Activated naive CD4-positive, alpha-beta T cell (primary cell): ENCODE data around the gene HDHD2.

Experiments
- DNase-seq, 4 experiments: peaks; one replicate each; lab custom pipeline; 2025; lab: John Stamatoyannopoulos, UW

Gene HDHD2

DNA sequence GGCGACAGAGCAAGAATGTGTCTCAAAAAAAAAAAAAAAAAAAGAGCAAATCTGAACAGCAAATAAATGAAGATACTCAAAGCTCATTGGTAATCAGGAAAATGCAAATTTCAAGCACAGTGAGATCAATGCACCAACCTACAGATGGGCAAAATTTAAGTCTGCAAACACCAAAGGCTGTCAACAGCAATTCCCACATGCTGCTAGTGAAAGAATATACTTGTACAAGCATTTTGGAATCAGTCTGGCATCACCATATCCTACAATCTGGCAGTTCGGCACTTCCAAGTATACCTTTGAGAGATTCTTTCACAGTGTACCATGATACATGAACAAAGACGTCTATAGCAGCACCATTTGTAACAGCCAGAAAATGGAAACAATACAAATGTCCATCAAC, 4.1 kb downstream of the HDHD2 start:
- no peak for DNase-seq

DNA sequence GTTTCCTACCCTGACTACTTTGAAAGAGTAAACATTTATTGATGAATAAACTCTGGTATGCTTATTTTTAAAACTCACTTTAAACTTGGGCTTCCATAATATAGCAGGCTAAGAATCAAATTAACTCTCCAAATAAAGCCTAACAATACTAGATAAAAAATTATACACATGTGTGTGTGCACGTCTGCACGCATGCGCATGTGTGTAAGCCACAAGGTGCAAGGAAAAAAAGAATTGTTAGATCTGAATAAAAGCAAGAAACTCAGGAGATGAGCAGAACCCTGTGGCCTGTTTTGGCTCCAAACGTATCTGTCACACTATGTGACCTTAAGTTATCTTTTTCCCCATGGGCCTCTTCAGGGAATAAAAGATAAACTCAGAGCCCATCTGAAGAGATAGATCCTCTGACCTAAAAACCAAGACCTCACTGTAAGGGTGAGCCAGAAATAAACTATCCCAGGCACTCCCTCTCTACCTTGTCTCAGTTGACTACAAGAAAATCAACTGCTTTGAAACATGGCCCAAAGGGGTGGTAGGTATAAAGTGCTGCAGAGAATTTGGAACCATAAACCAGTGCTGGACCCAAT, 6.3 kb downstream of the HDHD2 start:
- no peak for DNase-seq

DNA sequence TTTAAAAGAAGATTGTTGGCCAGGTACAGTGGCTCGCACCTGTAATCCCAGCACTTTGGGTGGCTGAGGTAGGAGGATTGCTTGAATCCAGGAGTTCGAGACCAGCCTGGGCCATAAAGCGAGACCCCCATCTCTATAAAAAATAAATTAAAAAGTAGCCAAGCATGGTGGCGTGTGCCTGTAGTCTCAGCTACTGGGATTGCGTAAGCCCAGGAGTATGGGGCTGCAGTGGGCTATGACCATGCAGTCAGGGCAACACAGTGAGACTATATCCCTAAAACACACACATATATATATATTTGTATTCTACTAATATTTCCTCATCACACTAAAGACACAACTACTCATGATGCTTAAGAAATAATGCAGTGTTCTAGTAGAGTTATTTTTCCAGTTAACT, 7.1 kb downstream of the HDHD2 start:
- DNase-seq, result no peak

DNA sequence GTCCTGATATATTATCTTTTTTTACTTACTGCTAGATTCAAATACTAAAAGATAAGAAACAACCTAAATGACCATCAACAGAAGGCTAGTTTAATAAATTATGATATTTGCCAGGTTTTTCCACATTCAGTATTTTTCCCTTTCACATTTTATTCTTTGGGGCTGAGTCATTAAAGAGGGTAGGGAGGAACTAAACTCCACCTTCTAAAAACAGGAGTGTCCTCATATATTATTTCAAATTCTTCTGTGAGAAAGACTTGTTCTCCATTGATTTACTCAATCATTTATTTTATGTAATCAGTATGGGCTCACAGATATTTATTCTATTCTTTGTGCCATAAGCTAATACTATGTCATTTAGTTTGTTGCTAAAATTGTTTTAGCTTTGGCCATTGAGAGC, 9.0 kb downstream of the HDHD2 start:
- DNase-seq, result no peak

DNA sequence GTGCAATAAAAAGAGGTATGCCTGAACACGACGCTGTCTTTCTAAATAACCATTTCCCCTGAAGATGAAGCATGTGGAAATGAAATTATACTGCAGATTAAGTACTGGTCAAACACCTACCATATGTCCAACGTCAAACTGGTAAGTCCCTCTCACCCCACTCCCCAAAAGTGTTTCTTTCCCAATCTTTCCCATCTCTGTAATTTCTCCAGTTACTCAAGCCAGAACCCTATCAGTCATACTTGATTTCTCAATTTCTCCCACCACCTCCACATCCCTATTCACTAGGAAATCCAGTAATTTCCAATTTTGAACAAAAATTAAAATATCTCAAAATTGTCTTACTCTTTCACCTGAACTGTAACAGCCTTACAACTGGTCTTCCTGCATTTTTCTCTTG, 29.2 kb downstream of the HDHD2 start:
- no peak for DNase-seq

DNA sequence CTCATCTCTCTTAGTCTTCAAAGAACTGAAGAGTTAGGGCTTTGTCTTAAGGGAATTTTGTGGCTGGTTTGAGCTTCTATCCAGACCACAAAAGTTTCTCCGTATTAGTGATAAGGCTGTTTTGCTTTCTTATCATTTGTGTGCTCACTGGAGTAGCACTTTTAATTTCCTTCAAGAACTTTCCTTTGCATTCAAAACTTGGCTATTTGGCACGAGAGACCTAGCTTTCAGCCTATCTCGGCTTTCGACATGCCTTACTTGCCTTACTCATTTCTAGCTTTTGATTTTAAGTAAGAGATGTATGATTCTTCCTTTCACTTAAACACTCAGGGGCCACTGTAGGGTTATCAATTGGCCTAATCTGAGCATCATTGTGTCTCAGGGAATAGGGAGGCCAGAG, 29.9 kb downstream of the HDHD2 start:
- no peak for DNase-seq

DNA sequence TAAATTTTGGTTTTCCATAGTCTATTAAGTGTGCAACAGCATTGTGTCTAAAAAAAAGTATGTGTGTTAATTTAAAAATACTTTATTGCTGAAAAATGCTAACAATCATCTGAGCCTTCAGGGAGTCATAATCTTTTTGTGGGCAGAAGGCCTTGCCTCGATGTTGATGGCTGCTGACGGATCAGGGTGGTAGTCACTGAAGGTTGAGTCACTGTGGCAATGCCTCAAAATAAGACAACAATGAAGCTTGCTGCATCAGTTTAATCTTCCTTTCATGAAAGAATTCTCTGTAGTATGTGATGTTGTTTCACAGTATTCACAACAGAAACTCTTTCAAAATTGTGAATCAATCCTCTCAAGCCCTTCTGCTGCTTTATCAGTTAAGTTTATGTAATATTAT, 31.3 kb downstream of the HDHD2 start:
- DNase-seq, result no peak

DNA sequence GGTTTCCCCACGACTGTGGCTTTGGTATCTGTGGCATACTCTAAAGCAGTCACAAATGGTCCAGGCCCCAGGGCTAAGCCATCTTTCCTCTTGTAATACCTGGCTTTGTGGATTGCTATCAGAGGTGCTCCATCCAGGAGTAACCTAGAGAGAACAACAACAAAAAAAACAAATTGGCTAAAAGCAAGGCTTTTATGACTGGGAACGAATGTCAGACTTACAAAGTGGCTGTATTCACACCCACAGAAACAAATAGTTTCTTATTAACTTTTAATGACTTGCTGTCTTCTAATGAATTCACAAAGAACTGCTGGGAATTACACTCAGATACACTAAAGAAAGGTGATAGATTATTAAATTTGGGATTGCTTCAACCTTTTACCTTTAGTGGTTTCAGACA, 35.1 kb downstream of the HDHD2 start:
- DNase-seq, result no peak

DNA sequence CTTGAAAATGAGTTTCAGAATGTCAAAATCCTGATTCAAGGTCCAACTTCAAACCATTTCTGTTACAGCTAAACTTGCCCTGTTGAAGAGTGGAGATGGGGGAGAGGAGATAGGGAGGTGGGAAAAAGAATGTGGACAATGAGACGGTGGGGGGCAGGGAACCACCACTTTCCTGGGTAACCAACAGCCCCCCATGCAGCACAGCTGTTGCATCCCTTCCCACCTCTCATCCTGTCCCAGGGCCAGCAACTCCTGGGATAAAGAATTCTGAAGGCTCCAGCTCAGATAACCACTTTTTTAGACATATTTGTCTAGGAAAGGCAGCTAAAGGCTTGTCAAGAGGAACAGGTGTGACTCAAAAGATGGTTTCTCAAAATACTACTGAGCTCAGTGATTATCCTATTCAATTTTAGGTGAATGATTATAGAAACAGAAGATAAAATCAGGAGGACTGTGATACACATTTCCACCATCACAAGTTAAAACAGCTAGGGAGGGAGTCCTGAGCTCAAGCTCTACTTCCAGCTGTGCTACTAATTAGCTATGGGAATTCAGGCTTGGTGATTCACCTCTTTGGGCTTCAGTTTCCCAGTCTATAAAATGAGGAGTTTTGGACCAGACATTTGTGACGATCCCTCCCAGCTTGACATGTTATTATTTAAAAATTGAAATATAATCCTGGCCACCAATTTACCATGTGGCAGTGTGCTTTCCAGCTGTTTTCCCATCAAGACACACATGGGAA, 36.3 kb downstream of the HDHD2 start:
- no peak for DNase-seq

DNA sequence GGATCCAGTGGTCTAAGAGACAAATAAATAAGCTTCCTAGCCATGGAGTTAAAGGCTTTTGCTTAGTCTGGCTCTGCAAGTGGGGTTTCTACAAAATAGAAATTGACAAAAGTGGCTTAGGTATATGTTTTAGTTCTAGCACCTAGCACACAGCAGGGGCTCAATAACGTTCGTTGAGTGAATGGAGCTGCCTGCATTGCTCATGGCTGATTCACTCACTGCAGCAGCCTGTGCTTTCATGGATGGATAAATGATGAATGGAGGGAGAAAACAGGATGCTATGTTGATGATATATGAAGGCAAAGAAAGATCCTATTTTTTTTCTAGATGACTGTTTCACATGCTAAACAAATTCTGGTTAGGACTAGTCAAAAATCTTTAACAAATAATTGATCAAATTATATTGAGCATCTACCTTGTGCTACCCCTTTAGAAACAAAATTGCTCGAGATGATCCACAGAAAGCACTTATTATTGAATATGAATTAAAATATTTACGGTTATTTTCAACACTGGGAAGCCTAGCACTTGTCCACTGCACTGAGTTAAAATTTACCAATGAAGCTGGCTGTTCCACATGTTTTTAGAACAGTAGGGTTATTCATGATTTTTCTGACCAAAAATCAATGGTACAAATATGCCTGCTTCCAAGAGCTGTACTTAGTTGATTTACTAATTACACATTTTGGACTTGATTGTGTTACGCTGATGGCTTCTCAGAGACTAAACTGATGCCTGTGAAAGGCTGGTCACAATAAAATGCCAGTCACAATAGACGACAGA, 39.6 kb downstream of the HDHD2 start:
- no peak for DNase-seq

DNA sequence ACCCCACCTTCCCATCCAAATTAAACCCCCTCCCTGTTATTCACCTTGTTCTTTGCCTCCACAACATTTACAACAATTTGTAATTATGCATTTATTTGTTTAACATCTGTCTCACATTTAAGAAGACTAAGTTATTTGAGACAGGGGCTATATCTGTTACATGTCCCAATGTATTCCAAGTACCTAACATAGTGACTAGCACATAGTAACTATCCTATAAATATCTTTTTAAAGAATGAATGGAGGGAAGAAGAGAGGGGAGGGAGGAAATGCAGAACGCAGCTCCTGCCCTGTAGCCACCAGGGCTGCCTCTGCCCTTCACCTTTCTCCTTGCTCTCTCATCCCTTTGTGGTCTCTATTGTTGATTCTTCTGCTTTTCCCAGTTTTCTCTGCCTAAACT, 40.6 kb downstream of the HDHD2 start:
- DNase-seq, result no peak

DNA sequence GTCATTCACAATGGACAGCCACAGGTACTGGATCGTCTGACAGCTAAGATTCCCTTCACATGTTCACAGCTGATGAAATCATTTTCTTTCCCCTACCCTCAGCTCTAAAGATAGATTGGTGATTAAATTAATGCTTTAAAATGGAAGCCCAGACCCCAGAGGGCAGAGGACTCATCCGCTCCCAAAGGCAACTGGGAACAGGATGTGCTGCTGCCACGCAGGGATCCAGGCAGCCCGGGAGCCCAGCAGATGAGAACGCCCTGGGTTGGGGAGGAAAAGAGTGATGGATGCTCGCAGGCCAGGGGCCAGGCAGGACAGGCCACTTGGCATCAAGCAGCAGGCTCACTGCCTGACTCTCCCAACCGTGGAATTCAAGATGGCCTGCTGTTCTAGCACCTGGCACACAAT, 41.3 kb downstream of the HDHD2 start:
- no peak for DNase-seq

DNA sequence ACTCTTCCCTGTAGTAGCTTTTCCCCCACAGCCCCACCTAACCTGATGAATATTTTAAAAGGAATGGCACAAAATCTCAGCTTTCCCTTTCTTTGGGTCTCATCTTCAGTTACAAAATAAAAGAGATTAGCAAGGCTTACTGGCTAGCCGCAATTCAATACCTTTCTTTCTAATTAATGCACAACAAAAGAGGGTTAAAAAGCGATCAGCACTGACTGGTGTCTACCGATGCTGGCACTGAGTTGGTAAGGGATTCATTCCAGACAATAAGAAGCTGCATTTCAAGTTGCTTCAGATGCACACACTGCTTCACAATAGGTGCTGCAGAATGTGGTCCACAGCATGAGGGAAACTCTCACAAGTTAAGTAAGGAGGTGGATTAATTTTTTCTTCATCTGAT, 41.9 kb downstream of the HDHD2 start:
- DNase-seq, result no peak

DNA sequence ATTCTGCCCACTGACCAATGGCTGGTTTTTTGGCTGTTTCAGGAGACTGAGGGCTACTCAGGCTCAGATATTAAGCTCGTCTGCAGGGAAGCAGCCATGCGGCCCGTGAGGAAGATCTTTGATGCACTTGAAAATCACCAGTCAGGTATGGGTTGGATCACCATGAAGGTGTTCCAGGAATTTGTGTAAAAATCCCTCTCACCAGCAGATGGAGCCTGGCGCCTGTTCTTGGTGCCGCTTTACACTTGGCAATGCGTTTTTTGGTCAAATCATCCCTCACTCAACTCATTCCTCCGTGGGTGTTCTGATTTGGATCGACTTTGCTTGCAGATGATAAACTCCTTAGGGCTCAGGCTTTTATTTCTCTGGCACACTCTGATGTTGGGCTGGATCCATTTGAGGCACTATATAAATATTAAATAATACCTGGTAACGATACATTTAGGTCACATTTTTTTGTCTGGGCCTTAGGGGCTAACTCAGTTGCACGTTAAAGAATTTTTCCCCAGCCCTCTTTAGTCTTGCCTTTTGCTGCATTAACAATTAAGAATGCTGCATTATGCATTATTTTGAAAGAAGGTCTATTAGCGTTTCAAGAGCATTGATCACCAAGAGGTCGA, 50.0 kb downstream of the HDHD2 start:
- peak in 3 of 4 experiments; percentile 1 to 34 (median 22) for DNase-seq

DNA sequence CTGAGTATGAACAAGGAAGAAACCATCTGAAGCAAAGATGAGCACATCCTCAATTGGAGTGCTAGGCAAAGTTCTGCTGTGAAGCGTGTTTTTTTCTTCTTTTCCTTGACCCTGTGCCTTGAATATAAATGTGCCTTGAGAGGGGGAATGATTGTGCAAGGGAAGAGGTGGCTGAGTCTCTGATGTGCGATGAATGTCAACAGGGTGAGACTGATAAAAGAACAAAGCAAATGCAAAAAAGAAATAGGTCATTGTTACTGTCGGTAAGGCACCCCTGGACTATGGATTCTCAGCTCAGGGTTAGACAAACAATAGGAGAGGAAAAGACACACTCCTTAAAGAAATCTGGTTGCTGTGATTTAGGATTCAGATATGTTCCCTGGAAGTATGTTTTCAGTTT, 54.5 kb downstream of the HDHD2 start:
- DNase-seq, result no peak

DNA sequence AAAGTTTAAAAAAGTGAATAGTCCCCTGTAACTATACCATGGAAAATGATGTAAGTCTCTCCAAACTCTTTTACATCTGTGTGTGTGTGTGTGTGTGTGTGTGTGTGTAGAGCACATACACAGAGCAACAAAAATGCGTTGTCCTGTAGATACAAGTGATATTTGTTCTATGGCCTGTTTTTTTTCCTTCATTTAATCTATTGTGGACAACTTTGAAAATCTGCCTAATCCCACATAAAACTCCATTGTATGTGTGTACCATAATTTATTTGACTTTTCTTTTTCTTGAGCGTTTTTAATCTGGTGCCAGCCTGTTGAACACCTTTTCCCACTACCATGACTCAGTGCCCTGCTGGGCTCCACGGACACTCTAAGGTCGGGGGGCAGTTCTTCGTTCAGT, 62.6 kb downstream of the HDHD2 start:
- no peak for DNase-seq

DNA sequence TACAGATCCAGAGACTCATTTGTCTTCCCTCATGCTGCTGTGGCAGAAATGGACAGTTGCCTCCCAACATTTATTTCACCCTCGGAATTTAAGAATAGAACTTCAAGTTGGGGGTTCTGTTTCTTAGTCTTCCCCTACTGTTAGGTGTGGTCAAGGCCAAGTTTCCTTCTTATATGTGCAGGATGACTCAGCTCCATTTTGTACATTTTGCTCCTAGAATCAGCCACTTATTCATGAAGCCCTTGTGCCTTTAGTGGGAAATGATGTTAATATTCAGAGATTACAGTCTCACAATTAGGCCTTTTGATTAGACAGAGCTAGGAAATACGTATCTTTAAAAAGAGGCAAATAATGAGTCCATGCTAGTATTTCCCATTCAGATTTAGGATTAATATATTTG, 68.7 kb downstream of the HDHD2 start:
- DNase-seq, result no peak

DNA sequence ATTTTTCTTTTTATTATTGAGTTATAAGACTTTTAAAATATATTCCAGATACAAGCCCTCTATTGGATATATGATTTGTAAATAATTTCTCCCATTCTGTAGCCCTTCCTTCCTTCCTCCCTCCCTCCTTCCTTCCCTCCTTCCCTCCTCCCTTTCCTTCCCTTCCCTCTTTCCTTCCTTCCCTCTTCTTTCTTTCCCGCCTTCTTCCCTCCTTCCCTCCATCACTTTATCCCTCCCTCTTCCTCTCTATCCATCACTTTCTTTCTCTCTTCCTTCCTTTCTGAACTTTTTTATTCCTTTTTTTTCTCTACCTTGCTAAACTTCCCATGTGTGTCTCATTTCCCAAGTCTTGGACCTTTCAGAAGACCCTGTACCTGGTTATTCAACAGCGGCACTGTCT, 69.4 kb downstream of the HDHD2 start:
- DNase-seq, result no peak

DNA sequence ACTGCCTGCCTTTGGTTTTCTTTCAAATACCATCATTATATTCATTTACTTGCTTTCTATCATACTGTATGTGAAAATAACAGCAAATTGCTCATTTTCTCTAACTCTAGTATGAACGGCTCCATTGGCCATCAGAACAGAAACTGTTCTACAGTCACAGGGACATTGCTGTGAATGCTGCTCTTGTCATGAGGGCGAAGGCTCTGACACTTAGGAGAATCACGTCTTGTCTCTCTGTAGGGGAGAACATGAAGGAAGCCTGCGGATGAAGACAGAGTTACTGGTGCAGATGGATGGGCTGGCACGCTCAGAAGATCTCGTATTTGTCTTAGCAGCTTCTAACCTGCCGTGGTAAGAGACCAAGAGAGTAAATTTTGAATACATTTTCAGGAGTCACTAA, 73.2 kb downstream of the HDHD2 start:
- DNase-seq, result no peak

DNA sequence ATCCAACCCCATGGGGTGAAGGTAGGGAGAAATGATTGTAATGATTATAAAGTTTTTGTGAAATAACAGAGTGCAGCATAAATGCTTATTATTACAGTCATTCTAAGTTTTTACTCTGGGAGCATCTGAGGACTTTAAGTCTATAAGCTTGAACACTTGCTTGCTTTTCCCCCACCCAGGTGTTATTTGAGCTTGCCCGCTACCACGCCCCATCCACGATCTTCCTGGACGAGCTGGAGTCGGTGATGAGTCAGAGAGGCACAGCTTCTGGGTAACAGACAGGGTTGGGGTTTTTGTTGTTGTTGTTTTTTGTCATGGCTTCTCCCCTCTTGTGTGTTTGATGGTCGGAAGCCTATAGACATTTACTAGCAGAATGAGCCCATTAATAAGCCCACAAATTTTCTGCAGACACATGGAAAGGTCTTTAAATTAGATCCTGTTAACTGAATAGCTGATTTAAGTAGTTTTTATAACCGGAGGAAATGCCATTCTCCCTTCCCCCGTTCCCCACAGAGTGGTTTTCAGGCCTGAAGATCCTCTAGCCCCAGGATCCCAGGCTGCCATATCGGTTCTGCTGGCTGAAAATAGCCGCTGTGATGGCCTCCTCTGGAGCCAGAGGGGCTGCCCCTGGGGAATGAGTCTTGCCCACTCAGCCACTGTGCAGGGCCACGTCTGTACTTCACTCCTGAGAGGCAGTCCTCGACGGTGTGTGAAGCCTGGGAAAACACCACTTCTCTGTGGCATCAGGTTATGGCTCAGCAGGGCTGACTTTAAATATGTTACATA, 75.0 kb downstream of the HDHD2 start:
- DNase-seq, result no peak

DNA sequence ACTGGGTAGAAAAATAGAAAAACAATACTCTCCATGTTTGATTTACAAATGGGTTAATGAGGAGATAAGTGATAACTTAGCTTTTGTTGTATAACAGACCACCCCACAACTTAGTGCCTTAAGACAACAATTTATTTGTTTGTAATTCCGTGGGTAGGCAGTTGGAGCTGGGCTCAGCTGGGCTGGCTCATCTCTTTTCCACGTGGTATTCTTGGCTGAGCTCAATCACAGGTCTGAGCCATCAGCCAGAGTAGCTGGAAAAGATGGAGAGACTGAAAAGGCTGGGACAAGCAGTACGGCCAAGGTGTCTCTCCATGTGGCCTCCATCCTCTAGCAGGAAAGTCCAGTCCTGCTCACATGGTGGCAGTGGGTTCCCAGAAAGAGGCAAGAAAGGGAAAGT, 82.7 kb downstream of the HDHD2 start:
- no peak for DNase-seq

DNA sequence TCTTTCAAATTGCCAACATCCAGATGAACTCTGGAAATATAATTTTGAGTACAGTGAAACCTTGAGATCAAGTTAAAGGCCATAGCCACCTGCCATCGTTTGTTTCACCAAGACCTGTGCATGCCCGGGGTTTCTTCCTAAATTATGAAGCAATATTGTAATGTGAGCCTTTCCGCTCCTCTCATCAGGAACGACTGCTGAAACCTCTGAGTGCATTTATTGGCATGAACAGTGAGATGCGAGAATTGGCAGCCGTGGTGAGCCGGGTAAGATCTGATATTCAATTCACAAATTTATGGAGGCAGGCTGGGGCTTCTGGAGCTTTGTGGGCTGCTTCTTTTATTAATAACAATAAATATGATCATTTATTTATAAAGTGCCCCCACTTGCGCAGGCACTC, 87.2 kb downstream of the HDHD2 start:
- no peak for DNase-seq
